HepG2 (cell line): ENCODE results near the gene TLCD1. TPM values are rescaled to one million over a fixed set of nuclear protein-coding genes. Genes with fewer than 3 reads are reported as not detected.

Source experiments
- MEIS1 ChIP-seq: sonication (generic); formaldehyde crosslinking; IDR thresholded peaks from 2 replicates; pipeline ENCODE4 v1.9.0; 2021; ENCODE audit warnings: mild to moderate bottlenecking, missing genetic modification reagents, moderate library complexity, borderline replicate concordance
- SIX4 ChIP-seq: sonication (generic); formaldehyde crosslinking; IDR thresholded peaks from 2 replicates; pipeline ENCODE4 v1.4.0; 2020; ENCODE audit warnings: missing genetic modification reagents
- SP140L ChIP-seq: sonication (generic); formaldehyde crosslinking; IDR thresholded peaks from 2 replicates; pipeline ENCODE4 v1.4.0; 2020; ENCODE audit warnings: missing genetic modification reagents, borderline replicate concordance
- SUZ12 ChIP-seq: fragments of 150-350 bp; IDR thresholded peaks from 2 replicates; pipeline ENCODE4 v1.6.1; 2014; ENCODE audit warnings: low read depth, low read length
- ZNF460 ChIP-seq: sonication (generic); formaldehyde crosslinking; IDR thresholded peaks from 2 replicates; pipeline ENCODE4 v1.5.1; 2020; ENCODE audit warnings: missing genetic modification reagents, mild to moderate bottlenecking, borderline replicate concordance
- ZNF713 ChIP-seq: sonication (generic); formaldehyde crosslinking; IDR thresholded peaks from 2 replicates; pipeline ENCODE4 v1.4.0; 2020; ENCODE audit warnings: mild to moderate bottlenecking, missing genetic modification reagents
- polyA plus RNA-seq, 8 experiments: library from polyadenylated mRNA; depleted of rRNA in 3 of 8; stranded (reverse) in 7 of 8; unstranded in 1 of 8; fragments of >200 nt; fragmentation: Illumina TruSeq in 4 of 8; extraction: Trizol in 4 of 8; gene quantifications; 2 replicates each; pipeline versions ENCODE4 v1.2.1 to v1.2.3, GENCODE V29; 2011 to 2016; ENCODE audit warnings: low read depth in 4 of 8, missing spikeins in 1 of 8, mixed read lengths in 1 of 8; ENCODE audit not compliant: insufficient read depth in 1 of 8
- total RNA-seq, 5 experiments: library from RNA; depleted of rRNA; stranded (reverse); fragments of >200 nt; fragmentation: Illumina TruSeq; extraction: Trizol; gene quantifications; 2 replicates each; pipeline ENCODE4 v1.2.3, GENCODE V29; 2016; ENCODE audit warnings: low read depth in 1 of 5
- TF ChIP-seq, protein P1 (sequence below): sonication (generic); formaldehyde crosslinking; IDR thresholded peaks from 2 replicates; pipeline ENCODE4 v1.9.0; 2021; ENCODE audit warnings: mild to moderate bottlenecking, missing genetic modification reagents
- TF ChIP-seq, protein P2 (sequence below): fragments of 450-650 bp; IDR thresholded peaks from 2 replicates; pipeline ENCODE4 v1.6.1; 2016

Gene TLCD1
- total and polyA plus RNA-seq, 2 of the 13 experiments (the other 11 are each of a cell fraction or from before 2014, with no cell fraction given) = 14.9 to 19.6 TPM

- TF ChIP-seq, protein P1, sequence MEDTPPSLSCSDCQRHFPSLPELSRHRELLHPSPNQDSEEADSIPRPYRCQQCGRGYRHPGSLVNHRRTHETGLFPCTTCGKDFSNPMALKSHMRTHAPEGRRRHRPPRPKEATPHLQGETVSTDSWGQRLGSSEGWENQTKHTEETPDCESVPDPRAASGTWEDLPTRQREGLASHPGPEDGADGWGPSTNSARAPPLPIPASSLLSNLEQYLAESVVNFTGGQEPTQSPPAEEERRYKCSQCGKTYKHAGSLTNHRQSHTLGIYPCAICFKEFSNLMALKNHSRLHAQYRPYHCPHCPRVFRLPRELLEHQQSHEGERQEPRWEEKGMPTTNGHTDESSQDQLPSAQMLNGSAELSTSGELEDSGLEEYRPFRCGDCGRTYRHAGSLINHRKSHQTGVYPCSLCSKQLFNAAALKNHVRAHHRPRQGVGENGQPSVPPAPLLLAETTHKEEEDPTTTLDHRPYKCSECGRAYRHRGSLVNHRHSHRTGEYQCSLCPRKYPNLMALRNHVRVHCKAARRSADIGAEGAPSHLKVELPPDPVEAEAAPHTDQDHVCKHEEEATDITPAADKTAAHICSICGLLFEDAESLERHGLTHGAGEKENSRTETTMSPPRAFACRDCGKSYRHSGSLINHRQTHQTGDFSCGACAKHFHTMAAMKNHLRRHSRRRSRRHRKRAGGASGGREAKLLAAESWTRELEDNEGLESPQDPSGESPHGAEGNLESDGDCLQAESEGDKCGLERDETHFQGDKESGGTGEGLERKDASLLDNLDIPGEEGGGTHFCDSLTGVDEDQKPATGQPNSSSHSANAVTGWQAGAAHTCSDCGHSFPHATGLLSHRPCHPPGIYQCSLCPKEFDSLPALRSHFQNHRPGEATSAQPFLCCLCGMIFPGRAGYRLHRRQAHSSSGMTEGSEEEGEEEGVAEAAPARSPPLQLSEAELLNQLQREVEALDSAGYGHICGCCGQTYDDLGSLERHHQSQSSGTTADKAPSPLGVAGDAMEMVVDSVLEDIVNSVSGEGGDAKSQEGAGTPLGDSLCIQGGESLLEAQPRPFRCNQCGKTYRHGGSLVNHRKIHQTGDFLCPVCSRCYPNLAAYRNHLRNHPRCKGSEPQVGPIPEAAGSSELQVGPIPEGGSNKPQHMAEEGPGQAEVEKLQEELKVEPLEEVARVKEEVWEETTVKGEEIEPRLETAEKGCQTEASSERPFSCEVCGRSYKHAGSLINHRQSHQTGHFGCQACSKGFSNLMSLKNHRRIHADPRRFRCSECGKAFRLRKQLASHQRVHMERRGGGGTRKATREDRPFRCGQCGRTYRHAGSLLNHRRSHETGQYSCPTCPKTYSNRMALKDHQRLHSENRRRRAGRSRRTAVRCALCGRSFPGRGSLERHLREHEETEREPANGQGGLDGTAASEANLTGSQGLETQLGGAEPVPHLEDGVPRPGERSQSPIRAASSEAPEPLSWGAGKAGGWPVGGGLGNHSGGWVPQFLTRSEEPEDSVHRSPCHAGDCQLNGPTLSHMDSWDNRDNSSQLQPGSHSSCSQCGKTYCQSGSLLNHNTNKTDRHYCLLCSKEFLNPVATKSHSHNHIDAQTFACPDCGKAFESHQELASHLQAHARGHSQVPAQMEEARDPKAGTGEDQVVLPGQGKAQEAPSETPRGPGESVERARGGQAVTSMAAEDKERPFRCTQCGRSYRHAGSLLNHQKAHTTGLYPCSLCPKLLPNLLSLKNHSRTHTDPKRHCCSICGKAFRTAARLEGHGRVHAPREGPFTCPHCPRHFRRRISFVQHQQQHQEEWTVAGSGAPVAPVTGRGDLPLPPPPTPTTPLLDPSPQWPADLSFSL = no peak
- TF ChIP-seq ZNF713 (CRISPR knock-in tag) = no peak
- TF ChIP-seq, protein P2, sequence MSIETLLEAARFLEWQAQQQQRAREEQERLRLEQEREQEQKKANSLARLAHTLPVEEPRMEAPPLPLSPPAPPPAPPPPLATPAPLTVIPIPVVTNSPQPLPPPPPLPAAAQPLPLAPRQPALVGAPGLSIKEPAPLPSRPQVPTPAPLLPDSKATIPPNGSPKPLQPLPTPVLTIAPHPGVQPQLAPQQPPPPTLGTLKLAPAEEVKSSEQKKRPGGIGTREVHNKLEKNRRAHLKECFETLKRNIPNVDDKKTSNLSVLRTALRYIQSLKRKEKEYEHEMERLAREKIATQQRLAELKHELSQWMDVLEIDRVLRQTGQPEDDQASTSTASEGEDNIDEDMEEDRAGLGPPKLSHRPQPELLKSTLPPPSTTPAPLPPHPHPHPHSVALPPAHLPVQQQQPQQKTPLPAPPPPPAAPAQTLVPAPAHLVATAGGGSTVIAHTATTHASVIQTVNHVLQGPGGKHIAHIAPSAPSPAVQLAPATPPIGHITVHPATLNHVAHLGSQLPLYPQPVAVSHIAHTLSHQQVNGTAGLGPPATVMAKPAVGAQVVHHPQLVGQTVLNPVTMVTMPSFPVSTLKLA = no peak
- no peak for TF ChIP-seq SP140L (CRISPR knock-in tag)
- no peak for TF ChIP-seq ZNF460 (CRISPR knock-in tag)
- no peak for TF ChIP-seq SIX4 (CRISPR knock-in tag)
- no peak for TF ChIP-seq SUZ12
- no peak for TF ChIP-seq MEIS1 (CRISPR knock-in tag)
These were observed 47.7 kb upstream of the TLCD1 start (continued) for GRCh38 chr17:28773736-28774135.
